Keratinocyte (primary cell): ENCODE data around the gene HIF1A.

ENCODE experiments used
- CTCF ChIP-seq, 3 experiments: IDR thresholded peaks in 1 of 3; conservative IDR thresholded peaks in 1 of 3; optimal IDR thresholded peaks in 1 of 3; 2 replicates in 2 of 3; 3 replicates in 1 of 3; pipeline versions ENCODE3 to v1.5.1; 2011; ENCODE audit warnings: low read length in 3 of 3, mild to moderate bottlenecking in 3 of 3, moderate library complexity in 2 of 3, control low read depth in 1 of 3, inconsistent platforms in 1 of 3; ENCODE audit not compliant: insufficient read depth in 2 of 3; ENCODE audit errors: extremely low read depth in 1 of 3
- EZH2 ChIP-seq: IDR thresholded peaks from one replicate; pipeline ENCODE4 v1.6.1; 2012; ENCODE audit warnings: inconsistent platforms, mild to moderate bottlenecking, low read length, moderate library complexity

DNA sequence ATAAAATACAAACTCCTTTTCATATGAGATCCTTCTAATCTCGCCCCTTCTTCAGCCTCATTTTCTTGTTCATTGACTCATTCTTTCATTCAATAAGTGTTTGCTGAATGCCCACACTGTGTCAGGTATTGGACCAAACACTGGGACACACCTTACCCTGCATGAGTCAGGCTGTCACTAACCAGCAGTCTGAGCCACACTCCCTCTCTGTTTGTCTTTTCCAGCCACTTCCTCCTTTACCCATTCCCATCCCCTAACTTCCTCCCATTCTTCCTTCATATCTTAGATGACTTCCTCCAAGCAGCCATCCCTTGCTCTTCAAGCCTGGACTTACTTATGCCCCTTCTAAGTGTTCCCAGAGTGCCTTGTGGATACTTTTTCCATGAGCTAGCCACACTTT is 27.0 kb upstream of the HIF1A start:
- TF ChIP-seq CTCF (optimal IDR thresholded peaks at IDR 0.05 in 1 of 3, IDR thresholded peaks at IDR 0.05 in 1 of 3, conservative IDR thresholded peaks at IDR 0.05 in 1 of 3; ENCODE audit: extremely low read depth in 1 of 3, insufficient read depth in 2 of 3, low read length in 3 of 3) (no peak), EZH2 (no peak)
